CD4-positive, alpha-beta T cell treated with Interleukin-2 at 100 ng/mL for 4 hours (primary cell): Measurements from ENCODE around the gene FTH1.
"Not testable (repeated sequence)": the region's sequence is repeated elsewhere in the genome, so short reads cannot be mapped to it uniquely, and the experiment has no call there.

Experiments used
- DNase-seq: peaks from one replicate; pipeline ENCODE4 v3.0.0-alpha.2; 2020; ENCODE audit warnings: low spot score

FTH1 gene

GRCh38 chr11:61978703-61979661 lies 11.5 kb upstream of the FTH1 start:
- DNase-seq: no peak

GRCh38 chr11:61976813-61977475 lies 9.5 kb upstream of the FTH1 start:
- DNase-seq: no peak

- no peak for DNase-seq
These were observed 9.0 kb upstream of the FTH1 start for GRCh38 chr11:61976420-61976800.

- DNase-seq: no peak
These were observed 8.4 kb upstream of the FTH1 start for GRCh38 chr11:61975638-61976419.

GRCh38 chr11:61974766-61975631 lies 7.6 kb upstream of the FTH1 start:
- DNase-seq: no peak

- no peak for DNase-seq
These were observed 6.2 kb upstream of the FTH1 start for GRCh38 chr11:61973476-61974162.

- DNase-seq: no peak
These were observed 5.4 kb upstream of the FTH1 start for GRCh38 chr11:61972672-61973475.

GRCh38 chr11:61972112-61972671 lies 4.8 kb upstream of the FTH1 start:
- DNase-seq: no peak

GRCh38 chr11:61971248-61972111 lies 4.0 kb upstream of the FTH1 start:
- DNase-seq: peak; percentile 23

- peak; percentile 22 for DNase-seq
These were observed 2.6 kb upstream of the FTH1 start for GRCh38 chr11:61969838-61970662.

GRCh38 chr11:61969391-61969758 lies 1.9 kb upstream of the FTH1 start:
- DNase-seq: no peak

- DNase-seq: no peak
These were observed 1.4 kb upstream of the FTH1 start for GRCh38 chr11:61968758-61969390.

- DNase-seq: peak; percentile 35
These were observed 707 bp upstream of the FTH1 start for GRCh38 chr11:61967924-61968757.

GRCh38 chr11:61966734-61967115 lies 709 bp downstream of the FTH1 start:
- DNase-seq: peak; percentile 29

GRCh38 chr11:61964666-61965271 lies 2.7 kb downstream of the FTH1 start:
- not testable (repeated sequence) for DNase-seq

GRCh38 chr11:61964058-61964665 lies 3.3 kb downstream of the FTH1 start:
- no peak for DNase-seq
